Left lung (tissue), 14 donors: ENCODE data around the gene KLHDC9. TPM values are rescaled to one million over a fixed set of nuclear protein-coding genes. Genes with fewer than 3 reads are reported as not detected.

Experiments
- ATAC-seq: fragments of 200-7000 bp; cut with Tn5 transposase; one replicate; pipeline ENCODE4 v1.9.1; 2020; ENCODE audit warnings: moderate library complexity
- DNase-seq, 4 donors: peaks; one replicate each; pipeline ENCODE4 v3.0.0-alpha.2; 2013 to 2020
- H3K27ac ChIP-seq, 2 donors: fragments of 200-600 bp; sonication (generic) in 1 of 2; one replicate each; pipeline versions ENCODE4 v1.5.0 to v1.8.0; 2020 to 2021
- H3K27me3 ChIP-seq, 2 donors: fragments of 200-600 bp; sonication (generic) in 1 of 2; one replicate each; pipeline versions ENCODE4 v1.5.0 to v1.8.0; 2020 to 2021
- H3K36me3 ChIP-seq, 2 donors: fragments of 200-600 bp; sonication (generic) in 1 of 2; one replicate each; pipeline versions ENCODE4 v1.5.0 to v1.8.0; 2020 to 2021
- H3K4me1 ChIP-seq, 2 donors: fragments of 200-600 bp; one replicate each; pipeline ENCODE4 v1.8.0; 2021
- H3K4me3 ChIP-seq, 2 donors: fragments of 200-600 bp; sonication (generic) in 1 of 2; one replicate each; pipeline versions ENCODE4 v1.5.0 to v1.8.0; 2020 to 2021; ENCODE audit warnings: mild to moderate bottlenecking in 1 of 2
- H3K9me3 ChIP-seq, 2 donors: fragments of 200-600 bp; sonication (generic) in 1 of 2; one replicate each; pipeline versions ENCODE4 v1.5.0 to v1.8.0; 2020 to 2021
- CTCF ChIP-seq, 2 donors: fragments of 200-600 bp; sonication (generic) in 1 of 2; IDR thresholded peaks; one replicate each; pipeline versions ENCODE4 v1.5.0 to v1.8.0; 2021; ENCODE audit warnings: antibody characterized with exemption in 2 of 2
- intact Hi-C, 2 donors: fragments of 100-400 bp; cut with DNase I; formaldehyde crosslinking; loops; one replicate each; pipeline versions ENCODE4 v1.11.2 to v1.14.2; 2022
- long read RNA-seq, 12 donors: library from polyadenylated mRNA in 2 of 12; unstranded in 2 of 12; transcript quantifications; one replicate each; pipeline ENCODE4 v2.0.0 and lab custom pipeline, GENCODE V29; 2019 to 2026
- polyA plus RNA-seq, 6 donors: library from polyadenylated mRNA; unstranded; fragments of 120-200 nt; gene quantifications; one replicate each; pipeline ENCODE4 v1.2.1, GENCODE V29; 2013; ENCODE audit not compliant: insufficient read length in 6 of 6
- total RNA-seq, 2 donors: library from RNA; stranded (reverse); fragmentation: NEBNext Ultra II Directional; extraction: Animal tissue kit (Norgen Biotek cat#: 25700); gene quantifications; one replicate each; pipeline ENCODE4 v1.2.1, GENCODE V29; 2021
- donor health status: DM: no; HTN: yes; CAD: no.
- donor health status: DM: no; HTN: no; CAD: no.

KLHDC9 gene
- 10 to 100 TPM in 1 of 2 donors, 1 to 10 TPM in 1; 4.5 to 10.3 TPM for total RNA-seq
- polyA plus RNA-seq: 1 to 10 TPM; 4.3 to 7.7 (median 5.1) TPM
- long read RNA-seq, donor 1, transcript KLHDC9-207 (5 exons, 1,038 nt): major isoform, 5 of 8 reads
- long read RNA-seq, donor 1, partial matches to known transcripts: 0 of 8 reads
- long read RNA-seq, donor 1, other reads (novel, unspliced or antisense): 0 of 8 reads
- long read RNA-seq, donor 2, partial matches to known transcripts: 0 of 3 reads
- long read RNA-seq, donor 2, other reads (novel, unspliced or antisense): 0 of 3 reads
- long read RNA-seq, donor 3, partial matches to known transcripts: 0 of 2 reads
- long read RNA-seq, donor 3, other reads (novel, unspliced or antisense): 0 of 2 reads
- long read RNA-seq, donor 4, partial matches to known transcripts: 0 of 9 reads
- long read RNA-seq, donor 4, other reads (novel, unspliced or antisense): 3 of 9 reads
- long read RNA-seq, donor 5, partial matches to known transcripts: 0 of 5 reads
- long read RNA-seq, donor 5, other reads (novel, unspliced or antisense): 0 of 5 reads
- long read RNA-seq, donor 6, partial matches to known transcripts: 0 of 2 reads
- long read RNA-seq, donor 6, other reads (novel, unspliced or antisense): 0 of 2 reads
- long read RNA-seq, donor 7: 0 reads
- long read RNA-seq, donor 8, partial matches to known transcripts: 0 of 1 reads
- long read RNA-seq, donor 8, other reads (novel, unspliced or antisense): 0 of 1 reads
- long read RNA-seq, donor 9: 0 reads
- long read RNA-seq, donor 10, transcript KLHDC9-207 (5 exons, 1,038 nt): major isoform, 5 of 10 reads
- long read RNA-seq, donor 10, partial matches to known transcripts: 0 of 10 reads
- long read RNA-seq, donor 10, other reads (novel, unspliced or antisense): 1 of 10 reads
- long read RNA-seq, donor 11, transcript KLHDC9-207 (5 exons, 1,038 nt): major isoform, 8 of 22 reads
- long read RNA-seq, donor 11, transcript KLHDC9-201 (4 exons, 1,314 nt): minor isoform, 5 of 22 reads
- long read RNA-seq, donor 11, partial matches to known transcripts: 6 of 22 reads
- long read RNA-seq, donor 11, other reads (novel, unspliced or antisense): 0 of 22 reads
- long read RNA-seq, donor 12, partial matches to known transcripts: 0 of 3 reads
- long read RNA-seq, donor 12, other reads (novel, unspliced or antisense): 0 of 3 reads

DNA sequence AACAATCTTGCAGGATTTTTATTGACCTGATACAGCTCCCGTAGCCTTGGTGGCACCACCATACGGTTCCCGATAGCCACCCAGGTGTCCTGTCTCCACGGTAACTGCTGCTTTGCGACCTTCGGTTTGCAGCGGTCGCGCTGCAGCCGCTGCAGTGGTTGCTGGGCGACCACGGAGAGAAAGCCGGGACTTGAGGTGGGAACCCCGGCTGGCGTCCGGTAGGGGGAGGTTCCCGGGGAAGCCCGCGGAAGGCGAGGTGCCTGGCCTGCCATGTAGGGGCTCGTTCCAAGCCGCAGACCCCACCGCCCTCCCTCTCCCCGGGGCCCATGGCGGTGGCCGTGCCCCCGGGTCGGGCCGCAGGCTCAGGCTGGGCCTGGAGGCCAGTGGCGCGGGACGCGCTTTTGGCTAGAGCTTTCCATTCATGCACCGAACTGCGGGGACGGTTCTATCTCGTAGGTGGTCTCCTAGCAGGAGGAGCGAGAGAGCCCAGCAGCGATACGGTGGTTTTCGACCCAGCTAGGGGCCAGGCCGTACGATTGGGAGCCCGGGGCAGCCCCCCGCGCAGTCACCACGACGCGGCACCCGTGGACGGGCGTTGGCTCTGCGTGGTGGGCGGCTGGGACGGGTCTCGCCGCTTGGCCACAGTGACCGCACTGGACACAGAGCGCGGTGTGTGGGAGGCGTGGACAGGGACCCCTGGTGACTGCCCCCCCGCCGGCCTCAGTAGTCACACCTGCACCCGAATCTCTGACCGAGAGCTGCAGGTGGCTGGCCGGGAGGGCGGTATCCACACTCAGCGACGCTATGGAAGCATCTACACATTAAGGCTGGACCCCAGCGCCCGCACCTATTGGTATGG, at the start of gene KLHDC9:
TSS of gene KLHDC9 (plus strand) at position 152 of the 859 bp plus-strand sequence. CDS start at position 327, 175 bp downstream.
- Histone ChIP-seq H3K9me3 (no peaks in the 10 kb centered on the region), H3K27me3 (no peaks in the 10 kb centered on the region), H3K36me3 (peaks cover 0 to 33% of the 10 kb centered on the region in 2 donors), H3K4me1 (peaks cover 14 to 32% of the 10 kb centered on the region in 2 donors), H3K4me3 (peak within 1 kb of the TSS; percentile 49 to 62), H3K27ac (peak within 1 kb of the TSS; percentile 19 to 60)
- DNase-seq: peak in 3 of 4 donors; percentile 85 to 91 (median 85)
- no peak for TF ChIP-seq CTCF (IDR thresholded peaks at IDR 0.05)
- peak; percentile 90 for ATAC-seq
- intact Hi-C loops: loop anchor here in 1 of 2 donors (5.0 kb wide), 1 partner anchor 101 kb away; no protein-coding TSS in a partner anchor

DNA sequence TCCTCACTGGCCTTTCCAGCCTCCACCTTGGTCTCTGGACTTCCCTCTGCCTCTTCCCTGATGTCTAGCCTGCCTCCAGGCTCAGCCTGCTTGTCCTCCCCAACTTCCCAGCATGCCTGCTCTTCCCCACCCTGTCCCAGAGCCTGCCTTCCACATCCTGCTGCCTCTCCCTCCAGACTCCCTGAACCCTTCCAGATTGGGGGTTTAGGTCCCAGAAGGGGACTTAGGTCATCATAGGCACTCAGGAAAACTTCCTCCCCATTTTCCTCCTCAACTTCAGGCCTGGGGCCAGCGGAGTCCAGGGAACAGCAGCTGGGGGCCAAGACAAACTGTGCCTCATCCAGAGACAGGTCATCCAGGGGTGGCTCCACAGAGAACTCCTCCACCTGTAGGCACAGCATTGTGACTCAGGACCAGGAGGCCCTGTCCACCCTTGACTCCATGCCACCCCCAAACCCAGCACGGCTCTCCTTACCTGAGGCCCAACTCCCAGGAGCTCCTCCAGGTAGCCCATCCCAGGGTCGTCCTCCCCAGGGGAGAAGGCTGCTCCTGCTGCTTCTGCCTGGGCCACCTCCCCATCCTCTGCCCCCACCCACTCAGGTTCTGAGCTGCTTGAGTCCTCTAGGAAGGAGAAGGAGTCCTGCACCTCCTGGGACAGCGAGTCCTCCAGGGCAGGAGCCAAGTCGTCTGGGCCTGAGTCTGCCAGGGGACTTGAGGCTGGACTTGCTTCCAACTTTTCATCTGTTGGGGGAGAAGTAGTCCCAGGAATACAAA, 49.0 kb upstream of the KLHDC9 start:
- Histone ChIP-seq H3K36me3 (peaks cover 0 to 63% of the 10 kb centered on the region in 2 donors), H3K4me3 (no peak overlapping the region), H3K4me1 (peaks cover 7 to 30% of the 10 kb centered on the region in 2 donors), H3K27me3 (no peaks in the 10 kb centered on the region), H3K9me3 (no peaks in the 10 kb centered on the region), H3K27ac (peak overlapping the region in 1 of 2 donors; percentile 99)
- DNase-seq (no peak), ATAC-seq (no peak)
- intact Hi-C loops: no loop called here
- TF ChIP-seq CTCF (IDR thresholded peaks at IDR 0.05): no peak

- Histone ChIP-seq H3K27ac (no peak overlapping the region), H3K4me3 (no peak overlapping the region), H3K4me1 (peaks cover 0 to 25% of the 10 kb centered on the region in 2 donors), H3K36me3 (peaks cover 0 to 81% of the 10 kb centered on the region in 2 donors), H3K9me3 (no peaks in the 10 kb centered on the region), H3K27me3 (peaks cover 0 to 9% of the 10 kb centered on the region in 2 donors)
- ATAC-seq (no peak), DNase-seq (peak in 1 of 4 donors; percentile 62)
- intact Hi-C loops: no loop called here
- no peak for TF ChIP-seq CTCF (IDR thresholded peaks at IDR 0.05)
These were observed 46.9 kb upstream of the KLHDC9 start for GRCh38 chr1:161051219-161051618.

GRCh38 chr1:161052899-161053298, 45.3 kb upstream of the KLHDC9 start:
- Histone ChIP-seq H3K27me3 (peaks cover 0 to 9% of the 10 kb centered on the region in 2 donors), H3K4me1 (peaks cover 0 to 8% of the 10 kb centered on the region in 2 donors), H3K27ac (no peak overlapping the region), H3K9me3 (no peaks in the 10 kb centered on the region), H3K4me3 (no peak overlapping the region), H3K36me3 (peaks cover 0 to 94% of the 10 kb centered on the region in 2 donors)
- ATAC-seq (no peak), DNase-seq (no peak)
- intact Hi-C loops: no loop called here
- no peak for TF ChIP-seq CTCF (IDR thresholded peaks at IDR 0.05)
